Thyroid gland (tissue), 4 donors: Measurements from ENCODE around the gene SETX.

ENCODE experiments used
- POLR2A ChIP-seq, 2 donors: fragments of 450-650 bp; IDR thresholded peaks; one replicate each; pipeline ENCODE4 v1.6.1; 2017; ENCODE audit warnings: antibody characterized with exemption in 2 of 2, mild to moderate bottlenecking in 2 of 2, moderate library complexity in 1 of 2
- TF ChIP-seq, protein P1 (sequence below), 6 experiments: fragments of 200-600 bp in 3 of 6; fragments of 450-650 bp in 3 of 6; sonication (generic) in 3 of 6; IDR thresholded peaks; one replicate each; pipeline ENCODE4 v1.5.1; 2016 to 2019; ENCODE audit warnings: antibody characterized with exemption in 6 of 6, mild to moderate bottlenecking in 2 of 6, inconsistent platforms in 1 of 6, moderate library complexity in 1 of 6

DNA sequence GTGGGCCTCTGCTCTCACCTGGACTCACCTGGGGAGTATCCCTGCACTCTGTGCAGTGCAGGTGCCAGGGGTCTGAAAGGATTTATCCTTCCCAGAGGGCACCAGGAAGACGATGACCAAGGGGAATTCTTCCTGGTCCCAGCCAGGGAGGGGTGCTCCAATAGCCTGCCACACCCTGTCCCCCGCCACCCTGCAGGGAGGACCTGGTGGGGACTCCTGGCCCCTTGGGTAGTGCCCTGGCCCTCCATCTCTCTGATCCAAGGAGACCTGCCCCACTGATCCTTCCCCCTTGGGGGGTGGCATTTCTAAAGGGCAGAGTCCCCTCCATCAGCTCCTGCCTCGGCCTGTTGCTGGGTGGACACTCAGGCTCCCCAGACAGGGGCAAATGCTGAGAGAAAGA is 122.3 kb downstream of the SETX start:
- TF ChIP-seq, protein P1, sequence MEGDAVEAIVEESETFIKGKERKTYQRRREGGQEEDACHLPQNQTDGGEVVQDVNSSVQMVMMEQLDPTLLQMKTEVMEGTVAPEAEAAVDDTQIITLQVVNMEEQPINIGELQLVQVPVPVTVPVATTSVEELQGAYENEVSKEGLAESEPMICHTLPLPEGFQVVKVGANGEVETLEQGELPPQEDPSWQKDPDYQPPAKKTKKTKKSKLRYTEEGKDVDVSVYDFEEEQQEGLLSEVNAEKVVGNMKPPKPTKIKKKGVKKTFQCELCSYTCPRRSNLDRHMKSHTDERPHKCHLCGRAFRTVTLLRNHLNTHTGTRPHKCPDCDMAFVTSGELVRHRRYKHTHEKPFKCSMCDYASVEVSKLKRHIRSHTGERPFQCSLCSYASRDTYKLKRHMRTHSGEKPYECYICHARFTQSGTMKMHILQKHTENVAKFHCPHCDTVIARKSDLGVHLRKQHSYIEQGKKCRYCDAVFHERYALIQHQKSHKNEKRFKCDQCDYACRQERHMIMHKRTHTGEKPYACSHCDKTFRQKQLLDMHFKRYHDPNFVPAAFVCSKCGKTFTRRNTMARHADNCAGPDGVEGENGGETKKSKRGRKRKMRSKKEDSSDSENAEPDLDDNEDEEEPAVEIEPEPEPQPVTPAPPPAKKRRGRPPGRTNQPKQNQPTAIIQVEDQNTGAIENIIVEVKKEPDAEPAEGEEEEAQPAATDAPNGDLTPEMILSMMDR (IDR thresholded peaks at IDR 0.05) = no peak
- no peak for TF ChIP-seq POLR2A (IDR thresholded peaks at IDR 0.05)
